Measurements from ENCODE around the gene MAP2K3.

The MAP2K3 gene

GRCh38 chr17:21242780-21243515, 41.6 kb upstream of the MAP2K3 start:
- TF ChIP-seq, protein P1, sequence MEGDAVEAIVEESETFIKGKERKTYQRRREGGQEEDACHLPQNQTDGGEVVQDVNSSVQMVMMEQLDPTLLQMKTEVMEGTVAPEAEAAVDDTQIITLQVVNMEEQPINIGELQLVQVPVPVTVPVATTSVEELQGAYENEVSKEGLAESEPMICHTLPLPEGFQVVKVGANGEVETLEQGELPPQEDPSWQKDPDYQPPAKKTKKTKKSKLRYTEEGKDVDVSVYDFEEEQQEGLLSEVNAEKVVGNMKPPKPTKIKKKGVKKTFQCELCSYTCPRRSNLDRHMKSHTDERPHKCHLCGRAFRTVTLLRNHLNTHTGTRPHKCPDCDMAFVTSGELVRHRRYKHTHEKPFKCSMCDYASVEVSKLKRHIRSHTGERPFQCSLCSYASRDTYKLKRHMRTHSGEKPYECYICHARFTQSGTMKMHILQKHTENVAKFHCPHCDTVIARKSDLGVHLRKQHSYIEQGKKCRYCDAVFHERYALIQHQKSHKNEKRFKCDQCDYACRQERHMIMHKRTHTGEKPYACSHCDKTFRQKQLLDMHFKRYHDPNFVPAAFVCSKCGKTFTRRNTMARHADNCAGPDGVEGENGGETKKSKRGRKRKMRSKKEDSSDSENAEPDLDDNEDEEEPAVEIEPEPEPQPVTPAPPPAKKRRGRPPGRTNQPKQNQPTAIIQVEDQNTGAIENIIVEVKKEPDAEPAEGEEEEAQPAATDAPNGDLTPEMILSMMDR (IDR thresholded peaks at IDR 0.05; ENCODE audit: low read length, missing control alignments), result no peak
- no peak for DNase-seq (ENCODE audit: low read depth)
- no peak overlapping the region for H3K4me3 ChIP-seq (replicated peaks; ENCODE audit: low read depth, low read length)

GRCh38 chr17:21243516-21244303, 40.8 kb upstream of the MAP2K3 start:
- no peak for DNase-seq (ENCODE audit: low read depth)
- TF ChIP-seq, protein P1 (IDR thresholded peaks at IDR 0.05; ENCODE audit: low read length, missing control alignments), result no peak
- no peak overlapping the region for H3K4me3 ChIP-seq (replicated peaks; ENCODE audit: low read depth, low read length)

DNA sequence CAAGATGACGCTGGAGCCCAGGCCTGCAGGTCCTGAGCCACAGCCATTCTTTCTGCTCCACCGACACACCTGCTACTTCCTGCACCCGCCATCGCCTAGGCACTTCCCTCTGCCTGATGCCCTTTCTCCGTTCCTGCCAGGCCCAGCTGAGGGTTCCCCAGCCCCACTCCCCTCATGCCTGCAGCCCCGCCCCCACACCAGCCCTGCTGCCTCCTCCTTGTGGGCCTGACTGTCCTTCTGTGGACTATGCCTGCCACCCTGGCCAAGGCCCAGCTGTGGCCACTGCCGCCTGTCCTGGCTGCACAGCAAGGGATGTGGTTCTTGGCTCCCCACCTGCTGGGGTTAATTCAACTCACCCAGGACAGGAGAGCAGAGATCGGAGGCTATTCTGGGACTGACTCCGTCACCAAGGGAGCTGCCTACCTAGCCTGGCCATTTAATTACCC, 38.8 kb upstream of the MAP2K3 start:
- TF ChIP-seq, protein P1 (IDR thresholded peaks at IDR 0.05; ENCODE audit: low read length, missing control alignments), result no peak
- no peak for DNase-seq (ENCODE audit: low read depth)
- no peak overlapping the region for H3K4me3 ChIP-seq (replicated peaks; ENCODE audit: low read depth, low read length)

DNA sequence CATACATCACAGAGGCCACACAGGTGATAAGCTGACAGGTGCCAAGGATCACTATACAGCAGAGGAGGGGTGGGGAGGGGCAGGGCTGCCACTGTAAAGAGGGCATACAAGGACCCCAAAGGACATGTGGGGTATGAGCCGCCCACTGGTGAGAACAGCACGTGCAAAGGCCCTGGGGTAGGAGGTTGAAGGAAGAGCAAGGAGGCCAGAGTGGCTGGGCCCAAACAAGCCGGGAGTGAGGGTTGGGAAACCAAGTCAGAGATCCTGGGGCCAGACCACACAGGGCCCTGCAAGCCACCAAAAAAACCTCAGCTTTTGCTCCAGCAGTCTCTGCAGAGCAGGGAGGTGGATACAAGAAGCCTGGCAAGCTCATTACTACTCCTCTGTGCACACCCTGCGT, 37.8 kb upstream of the MAP2K3 start:
- TF ChIP-seq, protein P1 (IDR thresholded peaks at IDR 0.05; ENCODE audit: low read length, missing control alignments), result no peak
- H3K4me3 ChIP-seq (replicated peaks; ENCODE audit: low read depth, low read length), result no peak overlapping the region
- DNase-seq (ENCODE audit: low read depth), result no peak

DNA sequence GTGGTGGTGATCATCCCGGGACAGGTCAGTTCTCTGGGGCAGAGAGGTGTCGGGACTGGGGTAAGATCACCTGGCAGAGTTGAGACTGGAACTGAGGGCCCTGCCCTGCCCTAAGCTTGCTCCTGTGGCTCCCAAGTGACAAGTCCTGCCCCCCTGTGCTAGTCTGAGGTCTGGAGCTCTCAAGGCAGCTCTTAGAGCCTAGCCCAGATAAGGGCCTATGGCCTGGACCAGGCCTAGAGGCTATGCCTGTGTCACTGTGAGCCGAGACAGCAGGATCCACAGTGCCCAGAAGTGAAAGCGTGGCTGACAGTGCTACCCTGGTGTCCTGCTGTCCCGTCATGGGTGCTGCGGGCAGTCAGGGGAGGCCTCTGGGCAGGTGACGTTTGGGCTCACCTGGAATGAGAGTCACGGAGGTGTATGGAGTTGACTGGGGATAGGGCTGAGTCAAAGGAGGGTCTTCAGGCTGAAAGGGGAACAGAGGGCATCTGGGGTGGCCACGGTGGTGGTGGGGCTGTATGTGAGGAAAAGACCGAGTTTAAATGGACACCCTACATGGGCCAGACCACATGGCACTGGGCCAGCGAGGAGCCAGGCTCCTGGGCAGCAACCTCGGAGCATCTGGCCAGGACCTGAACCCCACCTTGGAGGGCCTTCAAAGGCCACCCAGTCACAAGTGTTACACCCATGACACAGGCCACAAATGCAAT, 36.8 kb upstream of the MAP2K3 start:
- H3K4me3 ChIP-seq (replicated peaks; ENCODE audit: low read depth, low read length), result no peak overlapping the region
- DNase-seq (ENCODE audit: low read depth), result no peak
- TF ChIP-seq, protein P1 (IDR thresholded peaks at IDR 0.05; ENCODE audit: low read length, missing control alignments), result no peak

DNA sequence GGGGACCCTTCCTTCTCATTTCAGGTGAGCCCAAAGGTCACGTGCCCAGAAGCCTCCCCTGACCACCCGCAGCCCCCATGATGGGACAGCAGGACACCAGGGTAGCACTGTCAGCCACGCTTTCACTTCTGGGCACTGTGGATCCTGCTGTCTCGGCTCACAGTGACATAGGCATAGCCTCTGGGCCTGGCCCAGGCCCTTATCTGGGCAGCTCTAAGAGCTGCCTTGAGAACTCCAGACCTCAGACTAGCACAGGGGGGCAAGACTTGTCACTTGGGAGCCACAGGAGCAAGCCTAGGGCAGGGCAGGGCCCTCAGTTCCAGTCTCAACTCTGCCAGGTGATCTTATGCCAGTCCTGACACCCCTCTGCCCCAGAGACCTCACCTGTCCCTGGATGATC, 36.0 kb upstream of the MAP2K3 start:
- DNase-seq (ENCODE audit: low read depth), result no peak
- no peak overlapping the region for H3K4me3 ChIP-seq (replicated peaks; ENCODE audit: low read depth, low read length)
- TF ChIP-seq, protein P1 (IDR thresholded peaks at IDR 0.05; ENCODE audit: low read length, missing control alignments), result no peak
